Measurements from ENCODE around the gene BPIFB4.

DNA sequence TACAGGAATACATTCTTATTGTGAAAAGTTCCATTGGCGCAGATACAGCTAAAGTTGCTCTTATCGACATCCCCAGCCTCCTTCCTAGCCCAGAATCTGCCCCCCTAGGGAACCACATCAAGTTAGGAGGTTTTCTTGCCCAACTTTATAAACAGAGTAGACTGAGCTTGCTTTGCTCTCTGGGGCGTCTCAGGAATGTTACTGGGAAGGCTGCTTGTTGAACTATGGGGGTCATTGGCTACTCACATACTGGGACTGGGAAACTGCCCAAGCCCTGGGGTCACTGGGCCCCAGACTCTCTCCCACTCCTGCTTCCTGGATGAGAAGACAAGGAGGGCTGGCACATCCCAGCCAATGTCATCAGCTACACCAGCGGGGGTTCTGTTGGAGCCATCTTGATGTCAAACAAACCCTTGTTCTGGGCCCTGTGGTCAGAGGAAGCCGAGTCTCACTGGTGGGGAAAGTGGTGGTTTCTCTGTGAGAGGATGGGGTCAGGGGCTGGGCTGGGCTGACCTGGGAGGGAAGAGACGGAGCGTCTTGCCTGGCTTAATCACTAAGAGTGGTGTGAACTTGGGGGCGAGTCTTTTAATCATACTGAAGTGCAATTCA is 26.0 kb downstream of the BPIFB4 start:
- no peak for TF ChIP-seq CTCF (IDR thresholded peaks at IDR 0.05; ENCODE audit: low read depth, low read length)
- no peak for TF ChIP-seq POLR2A (IDR thresholded peaks at IDR 0.05; ENCODE audit: extremely low read depth, insufficient read length)
- no peak for TF ChIP-seq MYC (IDR thresholded peaks at IDR 0.05; ENCODE audit: low read depth, low read length)
